GM12878 (cell line): Measurements from ENCODE around the gene DYNLT4. TPM values are rescaled to one million over a fixed set of nuclear protein-coding genes. Genes with fewer than 3 reads are reported as not detected.

Experiments used
- BMI1 ChIP-seq: fragments of 450-650 bp; IDR thresholded peaks from 2 replicates; pipeline ENCODE4 v1.6.1; 2016; ENCODE audit warnings: mild to moderate bottlenecking, moderate library complexity, borderline replicate concordance
- CBFB ChIP-seq: IDR thresholded peaks from 2 replicates; pipeline ENCODE4 v1.6.1; 2016; ENCODE audit warnings: antibody characterized with exemption, low read depth
- DPF2 ChIP-seq: fragments of 450-650 bp; IDR thresholded peaks from 2 replicates; pipeline ENCODE4 v1.6.1; 2017; ENCODE audit warnings: mild to moderate bottlenecking
- EGR1 ChIP-seq, 2 experiments: IDR thresholded peaks; 1 replicate in 1 of 2; 2 replicates in 1 of 2; pipeline ENCODE4 v1.6.1; 2011 to 2012; ENCODE audit warnings: low read depth in 2 of 2, low read length in 2 of 2, borderline replicate concordance in 1 of 2, mild to moderate bottlenecking in 1 of 2, moderate library complexity in 1 of 2
- FOXM1 ChIP-seq: IDR thresholded peaks from 2 replicates; pipeline ENCODE4 v1.6.1; 2012; ENCODE audit warnings: low read depth, mild to moderate bottlenecking, inconsistent platforms, low read length, moderate library complexity
- HDGF ChIP-seq: fragments of 450-650 bp; IDR thresholded peaks from 2 replicates; pipeline ENCODE4 v1.6.1; 2016; ENCODE audit warnings: antibody characterized with exemption
- IRF4 ChIP-seq: IDR thresholded peaks from 2 replicates; pipeline ENCODE4 v1.6.1; 2011; ENCODE audit warnings: low read depth, low read length
- MEF2A ChIP-seq: IDR thresholded peaks from 2 replicates; pipeline ENCODE4 v1.6.1; 2011; ENCODE audit warnings: low read depth, mild to moderate bottlenecking, low read length, moderate library complexity; ENCODE audit not compliant: insufficient read depth
- MTA3 ChIP-seq: IDR thresholded peaks from 2 replicates; pipeline ENCODE4 v1.6.1; 2012; ENCODE audit warnings: low read length, inconsistent platforms, borderline replicate concordance
- NBN ChIP-seq: fragments of 450-650 bp; IDR thresholded peaks from 2 replicates; pipeline ENCODE4 v1.6.1; 2016
- PAX8 ChIP-seq: fragments of 450-650 bp; IDR thresholded peaks from 2 replicates; pipeline ENCODE4 v1.6.1; 2017; ENCODE audit warnings: mild to moderate bottlenecking, moderate library complexity
- POLR2A ChIP-seq: IDR thresholded peaks from 2 replicates; pipeline ENCODE4 v1.6.1; 2011; ENCODE audit warnings: low read depth, mild to moderate bottlenecking, low read length
- POLR2AphosphoS2 ChIP-seq: IDR thresholded peaks from 2 replicates; pipeline ENCODE4 v1.6.1; 2011; ENCODE audit warnings: low read depth, mild to moderate bottlenecking, low read length, improper control_type of control experiment, moderate library complexity
- RUNX3 ChIP-seq: IDR thresholded peaks from 2 replicates; pipeline ENCODE4 v1.6.1; 2012; ENCODE audit warnings: low read length, inconsistent platforms
- SMARCA5 ChIP-seq: fragments of 450-650 bp; IDR thresholded peaks from 2 replicates; pipeline ENCODE4 v1.6.1; 2017; ENCODE audit warnings: mild to moderate bottlenecking
- SMC3 ChIP-seq: IDR thresholded peaks from 2 replicates; pipeline ENCODE4 v1.6.1; 2011; ENCODE audit warnings: low read length, improper control_type of control experiment, borderline replicate concordance
- SREBF1 ChIP-seq: IDR thresholded peaks from 2 replicates; pipeline ENCODE4 v1.6.1; 2012; ENCODE audit warnings: mild to moderate bottlenecking, low read length
- TCF12 ChIP-seq: IDR thresholded peaks from 2 replicates; pipeline ENCODE4 v1.6.1; 2011; ENCODE audit warnings: low read depth, mild to moderate bottlenecking, low read length
- ZNF384 ChIP-seq: IDR thresholded peaks from 2 replicates; pipeline ENCODE4 v1.6.1; 2012; ENCODE audit warnings: low read depth, mild to moderate bottlenecking, low read length, improper control_type of control experiment, borderline replicate concordance
- ZSCAN29 ChIP-seq: fragments of 450-650 bp; IDR thresholded peaks from 2 replicates; pipeline ENCODE4 v1.6.1; 2017; ENCODE audit warnings: mild to moderate bottlenecking, moderate library complexity
- ZZZ3 ChIP-seq: IDR thresholded peaks from 2 replicates; pipeline ENCODE4 v1.6.1; 2011; ENCODE audit warnings: low read depth; ENCODE audit not compliant: control insufficient read depth, insufficient read length
- polyA plus RNA-seq, 11 experiments: library from polyadenylated mRNA; depleted of rRNA in 4 of 11; unstranded in 6 of 11; stranded (reverse) in 5 of 11; fragments of >200 nt; fragmentation: Nextera tagmentation in 4 of 11; fragmentation: Illumina TruSeq in 1 of 11; extraction: Ambion mirVana in 4 of 11; extraction: Trizol in 1 of 11; gene quantifications; 1 replicate in 1 of 11; 2 replicates in 10 of 11; pipeline versions ENCODE4 v1.2.1 to v1.2.3, GENCODE V29; 2011 to 2016; ENCODE audit warnings: inconsistent platforms in 2 of 11, missing spikeins in 2 of 11, low read depth in 1 of 11
- total RNA-seq, 4 experiments: library from RNA; depleted of rRNA in 3 of 4; stranded (reverse); fragments of >200 nt in 3 of 4; fragmentation: Illumina TruSeq in 1 of 4; extraction: Trizol in 1 of 4; gene quantifications; 2 replicates each; pipeline versions ENCODE4 v1.2.1 to v1.2.3, GENCODE V29; 2013 to 2021
- TF ChIP-seq, protein P1 (sequence below): fragments of 450-650 bp; IDR thresholded peaks from 2 replicates; pipeline ENCODE4 v1.6.1; 2017; ENCODE audit warnings: mild to moderate bottlenecking
- TF ChIP-seq, protein P2 (sequence below): fragments of 450-650 bp; formaldehyde crosslinking; IDR thresholded peaks from 2 replicates; pipeline ENCODE4 v1.4.0; 2020; ENCODE audit warnings: mild to moderate bottlenecking, moderate library complexity
- TF ChIP-seq, protein P3 (sequence below): fragments of 450-650 bp; IDR thresholded peaks from 2 replicates; pipeline ENCODE4 v1.6.1; 2016; ENCODE audit warnings: mild to moderate bottlenecking

The DYNLT4 gene
- total and polyA plus RNA-seq, 10 of the 15 experiments (the other 5 are each of a cell fraction or from before 2014, with no cell fraction given): 0.23 to 0.28 TPM; not detected in 8

DNA sequence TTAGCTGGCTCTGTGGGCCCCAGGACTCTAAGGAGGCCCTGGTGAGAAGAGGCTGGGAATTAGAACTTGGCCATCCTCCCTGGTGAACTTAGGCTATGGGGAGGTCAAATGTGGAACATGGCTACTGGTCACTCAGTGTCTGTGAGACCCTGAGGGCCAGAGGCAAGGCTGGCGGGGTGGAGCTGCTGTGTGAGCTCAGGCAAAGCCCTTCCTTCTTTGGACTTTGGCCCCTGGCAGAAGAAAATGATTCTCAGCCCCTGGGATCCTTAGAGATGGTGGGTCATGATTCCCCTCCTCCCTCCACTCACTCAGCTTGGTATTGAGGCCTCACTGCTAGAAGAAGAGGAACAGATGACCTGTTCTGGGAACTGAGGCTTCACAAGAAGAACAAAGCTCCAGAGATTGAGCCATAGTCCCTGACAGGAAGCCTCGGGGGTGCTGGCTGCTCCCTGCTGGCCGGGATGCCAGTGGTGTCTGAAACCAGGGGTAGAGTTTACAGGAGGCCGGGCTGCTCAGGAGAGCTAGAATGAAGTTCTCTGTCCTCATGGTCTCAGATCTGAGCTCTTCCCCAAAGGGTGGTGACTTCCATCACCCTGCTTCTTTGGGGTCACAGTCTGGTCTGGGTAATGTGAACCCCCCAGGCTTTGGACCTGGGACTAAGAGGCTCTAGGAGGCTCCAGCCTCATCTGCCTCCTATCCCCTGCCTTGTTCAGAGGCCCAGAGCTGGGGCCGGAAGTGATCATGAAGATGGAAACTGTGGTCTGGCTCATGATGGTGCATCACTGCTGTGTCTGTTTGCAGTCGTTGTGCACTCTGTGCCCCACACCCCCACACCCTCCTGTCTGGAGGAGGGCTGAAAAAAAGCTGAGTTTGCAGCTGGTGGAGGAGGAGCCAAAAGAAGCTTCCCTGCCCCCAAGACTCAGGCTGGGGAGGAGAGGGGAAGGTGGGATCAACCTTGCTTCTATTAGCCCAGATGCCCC is 2.1 kb upstream of the DYNLT4 start (continued):
- peak; percentile 17; the same call in 1 of the 2 replicates for TF ChIP-seq SMARCA5
- no peak for TF ChIP-seq BMI1
- no peak for TF ChIP-seq MTA3
- peak in 1 of 2 experiments; percentile 80; a peak in 2 of 3 replicates for TF ChIP-seq EGR1 (IDR thresholded peaks at IDR 0.05; ENCODE audit: borderline replicate concordance in 1 of 2, low read depth in 2 of 2, low read length in 2 of 2)
- TF ChIP-seq, protein P1, sequence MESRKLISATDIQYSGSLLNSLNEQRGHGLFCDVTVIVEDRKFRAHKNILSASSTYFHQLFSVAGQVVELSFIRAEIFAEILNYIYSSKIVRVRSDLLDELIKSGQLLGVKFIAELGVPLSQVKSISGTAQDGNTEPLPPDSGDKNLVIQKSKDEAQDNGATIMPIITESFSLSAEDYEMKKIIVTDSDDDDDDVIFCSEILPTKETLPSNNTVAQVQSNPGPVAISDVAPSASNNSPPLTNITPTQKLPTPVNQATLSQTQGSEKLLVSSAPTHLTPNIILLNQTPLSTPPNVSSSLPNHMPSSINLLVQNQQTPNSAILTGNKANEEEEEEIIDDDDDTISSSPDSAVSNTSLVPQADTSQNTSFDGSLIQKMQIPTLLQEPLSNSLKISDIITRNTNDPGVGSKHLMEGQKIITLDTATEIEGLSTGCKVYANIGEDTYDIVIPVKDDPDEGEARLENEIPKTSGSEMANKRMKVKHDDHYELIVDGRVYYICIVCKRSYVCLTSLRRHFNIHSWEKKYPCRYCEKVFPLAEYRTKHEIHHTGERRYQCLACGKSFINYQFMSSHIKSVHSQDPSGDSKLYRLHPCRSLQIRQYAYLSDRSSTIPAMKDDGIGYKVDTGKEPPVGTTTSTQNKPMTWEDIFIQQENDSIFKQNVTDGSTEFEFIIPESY: no peak
- TF ChIP-seq, protein P2, sequence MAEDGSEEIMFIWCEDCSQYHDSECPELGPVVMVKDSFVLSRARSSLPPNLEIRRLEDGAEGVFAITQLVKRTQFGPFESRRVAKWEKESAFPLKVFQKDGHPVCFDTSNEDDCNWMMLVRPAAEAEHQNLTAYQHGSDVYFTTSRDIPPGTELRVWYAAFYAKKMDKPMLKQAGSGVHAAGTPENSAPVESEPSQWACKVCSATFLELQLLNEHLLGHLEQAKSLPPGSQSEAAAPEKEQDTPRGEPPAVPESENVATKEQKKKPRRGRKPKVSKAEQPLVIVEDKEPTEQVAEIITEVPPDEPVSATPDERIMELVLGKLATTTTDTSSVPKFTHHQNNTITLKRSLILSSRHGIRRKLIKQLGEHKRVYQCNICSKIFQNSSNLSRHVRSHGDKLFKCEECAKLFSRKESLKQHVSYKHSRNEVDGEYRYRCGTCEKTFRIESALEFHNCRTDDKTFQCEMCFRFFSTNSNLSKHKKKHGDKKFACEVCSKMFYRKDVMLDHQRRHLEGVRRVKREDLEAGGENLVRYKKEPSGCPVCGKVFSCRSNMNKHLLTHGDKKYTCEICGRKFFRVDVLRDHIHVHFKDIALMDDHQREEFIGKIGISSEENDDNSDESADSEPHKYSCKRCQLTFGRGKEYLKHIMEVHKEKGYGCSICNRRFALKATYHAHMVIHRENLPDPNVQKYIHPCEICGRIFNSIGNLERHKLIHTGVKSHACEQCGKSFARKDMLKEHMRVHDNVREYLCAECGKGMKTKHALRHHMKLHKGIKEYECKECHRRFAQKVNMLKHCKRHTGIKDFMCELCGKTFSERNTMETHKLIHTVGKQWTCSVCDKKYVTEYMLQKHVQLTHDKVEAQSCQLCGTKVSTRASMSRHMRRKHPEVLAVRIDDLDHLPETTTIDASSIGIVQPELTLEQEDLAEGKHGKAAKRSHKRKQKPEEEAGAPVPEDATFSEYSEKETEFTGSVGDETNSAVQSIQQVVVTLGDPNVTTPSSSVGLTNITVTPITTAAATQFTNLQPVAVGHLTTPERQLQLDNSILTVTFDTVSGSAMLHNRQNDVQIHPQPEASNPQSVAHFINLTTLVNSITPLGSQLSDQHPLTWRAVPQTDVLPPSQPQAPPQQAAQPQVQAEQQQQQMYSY (CRISPR knock-in tag): no peak
- TF ChIP-seq MEF2A: 0 out of 2 replicates have a peak, but pooled peaks have one; percentile 5
- TF ChIP-seq TCF12: peak; percentile 71; the same call in 1 of the 2 replicates
- TF ChIP-seq DPF2: peak; percentile 65; the same call in 1 of the 2 replicates
- TF ChIP-seq SREBF1: no peak
- 0 out of 2 replicates have a peak, but pooled peaks have one; percentile 20 for TF ChIP-seq POLR2AphosphoS2
- TF ChIP-seq NBN: peak; percentile 66; the same call in 1 of the 2 replicates
- TF ChIP-seq ZNF384: peak; percentile 41; the same call in 1 of the 2 replicates
- TF ChIP-seq ZSCAN29: no peak
- TF ChIP-seq PAX8: no peak
- TF ChIP-seq ZZZ3: no peak
- peak; percentile 37; the same call in 1 of the 2 replicates for TF ChIP-seq HDGF
- no peak for TF ChIP-seq FOXM1
- no peak for TF ChIP-seq RUNX3
- 0 out of 2 replicates have a peak, but pooled peaks have one; percentile 20 for TF ChIP-seq SMC3
- TF ChIP-seq, protein P3, sequence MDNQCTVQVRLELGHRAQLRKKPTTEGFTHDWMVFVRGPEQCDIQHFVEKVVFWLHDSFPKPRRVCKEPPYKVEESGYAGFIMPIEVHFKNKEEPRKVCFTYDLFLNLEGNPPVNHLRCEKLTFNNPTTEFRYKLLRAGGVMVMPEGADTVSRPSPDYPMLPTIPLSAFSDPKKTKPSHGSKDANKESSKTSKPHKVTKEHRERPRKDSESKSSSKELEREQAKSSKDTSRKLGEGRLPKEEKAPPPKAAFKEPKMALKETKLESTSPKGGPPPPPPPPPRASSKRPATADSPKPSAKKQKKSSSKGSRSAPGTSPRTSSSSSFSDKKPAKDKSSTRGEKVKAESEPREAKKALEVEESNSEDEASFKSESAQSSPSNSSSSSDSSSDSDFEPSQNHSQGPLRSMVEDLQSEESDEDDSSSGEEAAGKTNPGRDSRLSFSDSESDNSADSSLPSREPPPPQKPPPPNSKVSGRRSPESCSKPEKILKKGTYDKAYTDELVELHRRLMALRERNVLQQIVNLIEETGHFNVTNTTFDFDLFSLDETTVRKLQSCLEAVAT: 0 out of 2 replicates have a peak, but pooled peaks have one; percentile 17
- TF ChIP-seq IRF4: no peak
- peak; percentile 58; the same call in 1 of the 2 replicates for TF ChIP-seq CBFB
- peak; percentile 72 for TF ChIP-seq POLR2A
